GM12878 (cell line): Measurements from ENCODE around the gene SCAMP4. TPM values are rescaled to one million over a fixed set of nuclear protein-coding genes. Genes with fewer than 3 reads are reported as not detected.

Source experiments
- CBX5 ChIP-seq: sonication (generic); IDR thresholded peaks from 2 replicates; pipeline ENCODE4 v1.6.1; 2016; ENCODE audit warnings: low read depth, moderate library complexity, mild to moderate bottlenecking, inconsistent platforms
- CHD4 ChIP-seq: fragments of 200-600 bp; sonication (generic); IDR thresholded peaks from 2 replicates; pipeline ENCODE4 v1.6.1; 2016; ENCODE audit warnings: mild to moderate bottlenecking
- IKZF1 ChIP-seq: fragments of 450-650 bp; conservative IDR thresholded peaks from 2 replicates; pipeline ENCODE4 v1.6.1; 2017; ENCODE audit warnings: antibody characterized with exemption, mild to moderate bottlenecking
- MTA3 ChIP-seq: IDR thresholded peaks from 2 replicates; pipeline ENCODE4 v1.6.1; 2012; ENCODE audit warnings: low read length, inconsistent platforms, borderline replicate concordance
- RFX5 ChIP-seq: IDR thresholded peaks from 2 replicates; pipeline ENCODE4 v1.6.1; 2011; ENCODE audit warnings: low read depth, low read length, improper control_type of control experiment
- SIX5 ChIP-seq: IDR thresholded peaks from 2 replicates; pipeline ENCODE4 v1.6.1; 2011; ENCODE audit warnings: mild to moderate bottlenecking, low read depth, low read length, moderate library complexity; ENCODE audit not compliant: severe bottlenecking
- SREBF1 ChIP-seq: IDR thresholded peaks from 2 replicates; pipeline ENCODE4 v1.6.1; 2012; ENCODE audit warnings: mild to moderate bottlenecking, low read length
- ZBTB11 ChIP-seq: fragments of 450-650 bp; formaldehyde crosslinking; IDR thresholded peaks from 2 replicates; pipeline ENCODE4 v1.5.0; 2022; ENCODE audit warnings: mild to moderate bottlenecking, missing genetic modification characterization
- ZBTB33 ChIP-seq: fragments of 450-650 bp; IDR thresholded peaks from 2 replicates; pipeline ENCODE4 v1.6.1; 2017; ENCODE audit warnings: mild to moderate bottlenecking
- polyA plus RNA-seq, 11 experiments: library from polyadenylated mRNA; depleted of rRNA in 4 of 11; unstranded in 6 of 11; stranded (reverse) in 5 of 11; fragments of >200 nt; fragmentation: Nextera tagmentation in 4 of 11; fragmentation: Illumina TruSeq in 1 of 11; extraction: Ambion mirVana in 4 of 11; extraction: Trizol in 1 of 11; gene quantifications; 1 replicate in 1 of 11; 2 replicates in 10 of 11; pipeline versions ENCODE4 v1.2.1 to v1.2.3, GENCODE V29; 2011 to 2016; ENCODE audit warnings: inconsistent platforms in 2 of 11, missing spikeins in 2 of 11, low read depth in 1 of 11
- total RNA-seq, 4 experiments: library from RNA; depleted of rRNA in 3 of 4; stranded (reverse); fragments of >200 nt in 3 of 4; fragmentation: Illumina TruSeq in 1 of 4; extraction: Trizol in 1 of 4; gene quantifications; 2 replicates each; pipeline versions ENCODE4 v1.2.1 to v1.2.3, GENCODE V29; 2013 to 2021
- TF ChIP-seq, protein P1 (sequence below): fragments of 450-650 bp; formaldehyde crosslinking; IDR thresholded peaks from 2 replicates; pipeline ENCODE4 v1.4.0; 2020; ENCODE audit warnings: mild to moderate bottlenecking, moderate library complexity
- TF ChIP-seq, protein P2 (sequence below): fragments of 150-350 bp; IDR thresholded peaks from 2 replicates; pipeline ENCODE4 v1.6.1; 2014; ENCODE audit warnings: mild to moderate bottlenecking, low read depth, low read length

SCAMP4 gene
- total and polyA plus RNA-seq, 10 of the 15 experiments (the other 5 are each of a cell fraction or from before 2014, with no cell fraction given), result 0.63 to 34.7 (median 12.8) TPM

DNA sequence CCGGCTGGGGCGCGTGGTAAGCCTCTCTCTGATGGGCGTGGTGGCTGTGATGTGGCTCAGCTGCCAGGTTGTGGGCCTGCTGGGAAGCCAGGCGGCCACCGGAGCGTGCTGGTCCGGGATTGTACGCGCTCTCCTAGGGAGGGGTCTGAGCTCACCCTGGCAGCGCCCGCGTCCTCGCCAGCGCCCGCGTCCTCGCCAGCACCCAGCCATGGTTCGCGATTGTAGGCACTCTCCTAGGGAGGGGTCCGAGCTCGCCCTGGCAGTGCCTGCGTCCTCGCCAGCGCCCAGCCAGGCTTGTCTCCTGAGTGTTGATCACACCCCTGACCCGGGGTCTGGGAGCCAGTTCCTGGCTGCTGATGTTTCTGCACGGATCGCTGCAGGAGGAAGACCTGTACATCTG lies 13.8 kb downstream of the SCAMP4 start (continued):
- TF ChIP-seq SIX5, result no peak
- TF ChIP-seq RFX5, result no peak
- TF ChIP-seq, protein P1, sequence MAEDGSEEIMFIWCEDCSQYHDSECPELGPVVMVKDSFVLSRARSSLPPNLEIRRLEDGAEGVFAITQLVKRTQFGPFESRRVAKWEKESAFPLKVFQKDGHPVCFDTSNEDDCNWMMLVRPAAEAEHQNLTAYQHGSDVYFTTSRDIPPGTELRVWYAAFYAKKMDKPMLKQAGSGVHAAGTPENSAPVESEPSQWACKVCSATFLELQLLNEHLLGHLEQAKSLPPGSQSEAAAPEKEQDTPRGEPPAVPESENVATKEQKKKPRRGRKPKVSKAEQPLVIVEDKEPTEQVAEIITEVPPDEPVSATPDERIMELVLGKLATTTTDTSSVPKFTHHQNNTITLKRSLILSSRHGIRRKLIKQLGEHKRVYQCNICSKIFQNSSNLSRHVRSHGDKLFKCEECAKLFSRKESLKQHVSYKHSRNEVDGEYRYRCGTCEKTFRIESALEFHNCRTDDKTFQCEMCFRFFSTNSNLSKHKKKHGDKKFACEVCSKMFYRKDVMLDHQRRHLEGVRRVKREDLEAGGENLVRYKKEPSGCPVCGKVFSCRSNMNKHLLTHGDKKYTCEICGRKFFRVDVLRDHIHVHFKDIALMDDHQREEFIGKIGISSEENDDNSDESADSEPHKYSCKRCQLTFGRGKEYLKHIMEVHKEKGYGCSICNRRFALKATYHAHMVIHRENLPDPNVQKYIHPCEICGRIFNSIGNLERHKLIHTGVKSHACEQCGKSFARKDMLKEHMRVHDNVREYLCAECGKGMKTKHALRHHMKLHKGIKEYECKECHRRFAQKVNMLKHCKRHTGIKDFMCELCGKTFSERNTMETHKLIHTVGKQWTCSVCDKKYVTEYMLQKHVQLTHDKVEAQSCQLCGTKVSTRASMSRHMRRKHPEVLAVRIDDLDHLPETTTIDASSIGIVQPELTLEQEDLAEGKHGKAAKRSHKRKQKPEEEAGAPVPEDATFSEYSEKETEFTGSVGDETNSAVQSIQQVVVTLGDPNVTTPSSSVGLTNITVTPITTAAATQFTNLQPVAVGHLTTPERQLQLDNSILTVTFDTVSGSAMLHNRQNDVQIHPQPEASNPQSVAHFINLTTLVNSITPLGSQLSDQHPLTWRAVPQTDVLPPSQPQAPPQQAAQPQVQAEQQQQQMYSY (CRISPR knock-in tag), result no peak
- TF ChIP-seq SREBF1, result no peak
- TF ChIP-seq IKZF1, result no peak
- no peak for TF ChIP-seq ZBTB11 (CRISPR knock-in tag)
- no peak for TF ChIP-seq ZBTB33
- TF ChIP-seq MTA3, result no peak
- no peak for TF ChIP-seq CHD4
- TF ChIP-seq, protein P2, sequence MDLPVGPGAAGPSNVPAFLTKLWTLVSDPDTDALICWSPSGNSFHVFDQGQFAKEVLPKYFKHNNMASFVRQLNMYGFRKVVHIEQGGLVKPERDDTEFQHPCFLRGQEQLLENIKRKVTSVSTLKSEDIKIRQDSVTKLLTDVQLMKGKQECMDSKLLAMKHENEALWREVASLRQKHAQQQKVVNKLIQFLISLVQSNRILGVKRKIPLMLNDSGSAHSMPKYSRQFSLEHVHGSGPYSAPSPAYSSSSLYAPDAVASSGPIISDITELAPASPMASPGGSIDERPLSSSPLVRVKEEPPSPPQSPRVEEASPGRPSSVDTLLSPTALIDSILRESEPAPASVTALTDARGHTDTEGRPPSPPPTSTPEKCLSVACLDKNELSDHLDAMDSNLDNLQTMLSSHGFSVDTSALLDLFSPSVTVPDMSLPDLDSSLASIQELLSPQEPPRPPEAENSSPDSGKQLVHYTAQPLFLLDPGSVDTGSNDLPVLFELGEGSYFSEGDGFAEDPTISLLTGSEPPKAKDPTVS, result no peak
- TF ChIP-seq CBX5, result no peak
